ENCODE data around the gene LIPF. TPM values are rescaled to one million over a fixed set of nuclear protein-coding genes. Genes with fewer than 3 reads are reported as not detected.

Gene LIPF
- total RNA-seq, 1 donor from 2014 or later, result not detected

- H3K4me3 ChIP-seq, result no peak overlapping the region
- no peak overlapping the region for H3K27ac ChIP-seq
- DNase-seq, result no peak
- no peak for ATAC-seq
- intact Hi-C loops (cut with DNase I), result no loop called here
- no peaks in the 10 kb centered on the region for H3K4me1 ChIP-seq
- no peaks in the 10 kb centered on the region for H3K27me3 ChIP-seq (ENCODE audit: low read depth)
- H3K36me3 ChIP-seq, result no peaks in the 10 kb centered on the region
- TF ChIP-seq CTCF (IDR thresholded peaks at IDR 0.05), result no peak
- no peaks in the 10 kb centered on the region for H3K9me3 ChIP-seq
Measured at GRCh38 chr10:88715517-88715916, 51.3 kb downstream of the LIPF start.

GRCh38 chr10:88721392-88721791, 57.1 kb downstream of the LIPF start:
- no peaks in the 10 kb centered on the region for H3K9me3 ChIP-seq
- ATAC-seq, result no peak
- no peak overlapping the region for H3K4me3 ChIP-seq
- H3K4me1 ChIP-seq, result no peaks in the 10 kb centered on the region
- H3K36me3 ChIP-seq, result no peaks in the 10 kb centered on the region
- TF ChIP-seq CTCF (IDR thresholded peaks at IDR 0.05), result no peak
- no peaks in the 10 kb centered on the region for H3K27me3 ChIP-seq (ENCODE audit: low read depth)
- intact Hi-C loops (cut with DNase I), result no loop called here
- DNase-seq, result no peak
- H3K27ac ChIP-seq, result no peak overlapping the region

- no peaks in the 10 kb centered on the region for H3K4me1 ChIP-seq
- DNase-seq, result no peak
- TF ChIP-seq CTCF (IDR thresholded peaks at IDR 0.05), result no peak
- H3K4me3 ChIP-seq, result no peak overlapping the region
- intact Hi-C loops (cut with DNase I), result no loop called here
- no peaks in the 10 kb centered on the region for H3K36me3 ChIP-seq
- H3K27me3 ChIP-seq (ENCODE audit: low read depth), result no peaks in the 10 kb centered on the region
- H3K9me3 ChIP-seq, result no peaks in the 10 kb centered on the region
- no peak overlapping the region for H3K27ac ChIP-seq
- ATAC-seq, result no peak
Measured at GRCh38 chr10:88725798-88726197, 61.6 kb downstream of the LIPF start.

GRCh38 chr10:88728107-88728763, 64.0 kb downstream of the LIPF start:
- ATAC-seq (peak in 1 of 2 donors; percentile 50), DNase-seq (peak; percentile 60)
- intact Hi-C loops (cut with DNase I), result no loop called here
- Histone ChIP-seq H3K4me1 (no peaks in the 10 kb centered on the region), H3K36me3 (no peaks in the 10 kb centered on the region), H3K9me3 (no peaks in the 10 kb centered on the region), H3K27me3 (ENCODE audit: low read depth) (no peaks in the 10 kb centered on the region), H3K4me3 (no peak overlapping the region), H3K27ac (no peak overlapping the region)
- TF ChIP-seq CTCF (IDR thresholded peaks at IDR 0.05), result no peak

Other genes with a start within 250 kb of the LIPF start
- gene RNLS, start 81.1 kb upstream of the LIPF start, total RNA-seq, result 9.6 TPM
- gene LIPJ, start 77.7 kb upstream of the LIPF start, total RNA-seq, result 0.09 TPM
- not detected for gene LIPK, start 41.8 kb downstream of the LIPF start, total RNA-seq
- 1.6 TPM for gene LIPN, start 95.6 kb downstream of the LIPF start, total RNA-seq
- gene LIPM, start 138.3 kb downstream of the LIPF start, total RNA-seq, result not detected
- 0.71 TPM for gene ANKRD22, start 187.4 kb downstream of the LIPF start, total RNA-seq
- 7.1 TPM for gene STAMBPL1, start 215.8 kb downstream of the LIPF start, total RNA-seq